ENCODE measurements around the gene CUBN. TPM values are rescaled to one million over a fixed set of nuclear protein-coding genes. Genes with fewer than 3 reads are reported as not detected.

The CUBN gene
- total and polyA plus RNA-seq, 2 of the 13 experiments (the other 11 are each of a cell fraction or from before 2014, with no cell fraction given) = 0.27 to 0.32 TPM

GRCh38 chr10:16884497-16884896 is 245.1 kb downstream of the CUBN start (continued):
- TF ChIP-seq MLXIP (CRISPR knock-in tag; IDR thresholded peaks at IDR 0.05; ENCODE audit: borderline replicate concordance) = no peak
- TF ChIP-seq ZNF414 (CRISPR knock-in tag; IDR thresholded peaks at IDR 0.05) = no peak
- TF ChIP-seq ZNF180 (CRISPR knock-in tag; IDR thresholded peaks at IDR 0.05; ENCODE audit: borderline replicate concordance, low read depth) = no peak
- no peak for TF ChIP-seq RXRA (CRISPR knock-in tag; IDR thresholded peaks at IDR 0.05)
- TF ChIP-seq FOSL2 (CRISPR knock-in tag; IDR thresholded peaks at IDR 0.05) = no peak
- no peak for TF ChIP-seq ZFP62 (CRISPR knock-in tag; IDR thresholded peaks at IDR 0.05)
- no peak for TF ChIP-seq ZFP90 (CRISPR knock-in tag; IDR thresholded peaks at IDR 0.05; ENCODE audit: borderline replicate concordance)
- TF ChIP-seq ZFP36 (IDR thresholded peaks at IDR 0.05; ENCODE audit: borderline replicate concordance, low read depth, low read length, partially characterized antibody) = no peak
- TF ChIP-seq ZNF800 (CRISPR knock-in tag; IDR thresholded peaks at IDR 0.05) = no peak
- no peak for TF ChIP-seq CAMTA2 (CRISPR knock-in tag; IDR thresholded peaks at IDR 0.05; ENCODE audit: borderline replicate concordance)
- TF ChIP-seq ZNF383 (CRISPR knock-in tag; IDR thresholded peaks at IDR 0.05; ENCODE audit: borderline replicate concordance) = no peak
- TF ChIP-seq FOXM1 (CRISPR knock-in tag; IDR thresholded peaks at IDR 0.05) = no peak
- no peak for TF ChIP-seq SNAI1 (CRISPR knock-in tag; IDR thresholded peaks at IDR 0.05; ENCODE audit: borderline replicate concordance)
- TF ChIP-seq ZNF496 (CRISPR knock-in tag; IDR thresholded peaks at IDR 0.05; ENCODE audit: insufficient replicate concordance) = no peak
- no peak for TF ChIP-seq PCBP1 (IDR thresholded peaks at IDR 0.05; ENCODE audit: borderline replicate concordance, low read depth, low read length)
